HG03342 (cell line): ENCODE data around the gene LTK.
"Not testable (repeated sequence)": the region's sequence is repeated elsewhere in the genome, so short reads cannot be mapped to it uniquely, and the experiment has no call there.

Experiments
- ATAC-seq: cut with Tn5 transposase; IDR thresholded peaks from one replicate; pipeline ENCODE4 v1.9.1; 2021; ENCODE audit warnings: mild to moderate bottlenecking, moderate library complexity; ENCODE audit not compliant: unreplicated experiment

LTK gene

GRCh38 chr15:41480396-41481140 lies 33.1 kb downstream of the LTK start:
- no peak for ATAC-seq

DNA sequence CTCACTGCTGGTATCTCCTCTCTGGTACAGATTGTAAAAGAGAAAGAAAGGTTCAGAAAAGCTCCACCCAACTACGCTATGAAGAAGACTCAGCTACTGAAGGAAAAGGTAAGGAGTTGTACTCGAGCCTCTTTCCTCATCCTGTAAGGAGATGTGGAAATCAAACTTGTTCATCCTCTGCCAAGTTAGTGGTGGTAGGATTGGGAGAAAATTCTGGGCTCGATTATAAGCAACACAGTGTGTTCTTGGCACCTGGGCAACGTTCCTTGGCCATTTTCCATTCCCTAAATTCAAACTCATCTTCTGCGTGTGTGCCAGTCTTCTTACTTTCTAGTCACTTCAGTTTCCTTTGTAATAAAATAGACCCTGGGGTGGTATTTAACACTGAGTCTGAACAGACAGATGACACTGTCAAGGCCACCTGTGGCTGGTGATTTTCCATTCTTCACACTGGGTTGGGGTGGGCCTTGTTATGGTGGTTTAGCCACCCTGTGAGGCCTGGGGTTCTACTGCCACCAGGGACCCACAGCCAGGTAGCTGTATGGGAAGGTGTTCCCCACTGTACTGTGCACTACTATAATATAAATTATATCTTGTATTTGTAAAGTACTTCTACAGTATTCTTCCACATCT lies 37.1 kb downstream of the LTK start:
- ATAC-seq = no peak

- ATAC-seq = no peak
Measured at GRCh38 chr15:41474941-41475340, 38.7 kb downstream of the LTK start.

DNA sequence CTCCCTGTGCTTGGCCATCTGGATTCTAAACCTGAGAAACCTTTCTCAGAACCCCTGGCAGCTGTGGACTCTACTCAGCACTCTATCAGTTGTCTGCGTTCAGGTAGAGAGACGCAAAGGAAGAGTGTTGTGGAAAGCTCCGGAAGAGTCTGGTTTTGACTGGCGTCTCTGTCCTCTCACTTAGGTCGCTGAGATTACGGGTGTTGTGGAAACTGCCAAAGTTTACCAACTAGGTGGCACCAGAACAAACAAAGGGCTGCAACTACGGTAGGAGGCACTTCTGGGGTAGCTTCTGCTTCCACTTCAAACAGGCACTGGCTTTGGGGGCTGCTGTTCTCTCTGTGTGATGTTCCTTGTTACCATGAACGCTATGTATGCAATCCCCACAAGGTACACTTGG lies 39.2 kb downstream of the LTK start:
- no peak for ATAC-seq

DNA sequence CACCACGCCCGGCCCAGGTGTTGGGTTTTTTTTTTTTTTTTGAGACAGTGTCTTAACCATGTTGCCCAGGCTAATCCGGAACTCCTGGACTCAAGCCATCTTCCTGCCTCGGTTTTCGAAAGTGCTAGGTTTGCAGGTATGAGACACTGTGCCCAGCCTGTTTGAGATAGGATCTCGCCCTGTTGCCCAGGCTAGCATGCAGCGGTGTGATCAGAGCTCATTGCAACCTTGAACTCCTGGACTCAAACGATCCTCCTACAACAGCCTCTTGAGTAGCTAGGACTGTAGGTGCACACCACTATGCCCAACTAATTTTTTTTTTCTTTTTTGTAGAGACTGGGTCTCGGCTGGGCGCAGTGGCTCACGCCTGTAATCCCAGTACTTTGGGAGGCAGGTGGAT lies 40.2 kb downstream of the LTK start:
- no peak for ATAC-seq

- ATAC-seq = not testable (repeated sequence)
Measured at GRCh38 chr15:41469644-41470043, 44.0 kb downstream of the LTK start.

- no peak for ATAC-seq
Measured at GRCh38 chr15:41466711-41467110, 46.9 kb downstream of the LTK start.

- ATAC-seq = no peak
Measured at GRCh38 chr15:41465822-41466421, 47.7 kb downstream of the LTK start.

GRCh38 chr15:41464889-41465580 lies 48.6 kb downstream of the LTK start:
- ATAC-seq = no peak

GRCh38 chr15:41462084-41462795 lies 51.4 kb downstream of the LTK start:
- ATAC-seq = no peak
